SW480 (cell line): ENCODE results near the gene C9orf43.
"Not testable (repeated sequence)": the region's sequence is repeated elsewhere in the genome, so short reads cannot be mapped to it uniquely, and the experiment has no call there.

Experiments
- DNase-seq: peaks from one replicate; pipeline ENCODE4 v3.0.0-alpha.2; 2016; ENCODE audit warnings: low spot score

C9orf43 gene

GRCh38 chr9:113381909-113382411 lies 28.6 kb upstream of the C9orf43 start:
- no peak for DNase-seq

DNA sequence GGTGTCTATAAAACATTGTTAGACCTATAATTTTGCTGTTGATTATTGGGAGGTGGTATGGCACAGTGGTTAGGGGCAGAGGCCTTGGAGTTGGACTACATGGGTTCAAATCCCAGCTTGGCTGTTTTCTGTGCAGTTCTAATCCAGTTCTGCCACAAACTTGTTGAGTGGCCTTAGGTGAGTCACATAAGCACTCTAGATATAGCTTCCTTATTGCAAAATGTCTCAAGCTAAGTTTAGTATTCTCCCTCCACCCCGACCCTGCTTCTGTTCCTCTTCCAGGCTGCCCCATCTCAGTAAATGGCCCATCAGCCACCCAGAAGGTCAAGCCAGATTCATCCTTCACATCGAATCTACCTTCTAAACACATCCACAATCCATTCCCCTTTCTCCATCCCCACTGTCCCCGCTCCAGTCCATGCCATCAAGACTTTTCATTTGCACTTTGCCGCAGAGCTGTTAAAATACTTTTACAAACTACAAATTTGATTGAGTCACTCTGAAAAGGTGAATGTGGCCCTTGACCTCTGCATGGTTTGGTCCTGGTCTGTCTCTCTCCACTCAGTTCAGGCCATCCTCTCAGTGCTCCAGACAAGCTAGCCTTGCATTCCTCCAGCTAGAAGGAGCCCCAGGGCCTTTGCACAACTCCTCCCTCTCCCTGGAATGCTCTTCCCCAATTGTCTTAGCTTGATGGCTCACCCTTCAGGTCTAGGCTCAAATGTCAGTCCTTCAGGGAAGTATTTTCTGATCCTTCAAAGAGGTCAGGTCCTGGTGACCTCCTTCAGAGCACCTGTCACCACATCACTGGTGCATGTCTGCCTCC lies 23.8 kb upstream of the C9orf43 start:
- DNase-seq: no peak

DNA sequence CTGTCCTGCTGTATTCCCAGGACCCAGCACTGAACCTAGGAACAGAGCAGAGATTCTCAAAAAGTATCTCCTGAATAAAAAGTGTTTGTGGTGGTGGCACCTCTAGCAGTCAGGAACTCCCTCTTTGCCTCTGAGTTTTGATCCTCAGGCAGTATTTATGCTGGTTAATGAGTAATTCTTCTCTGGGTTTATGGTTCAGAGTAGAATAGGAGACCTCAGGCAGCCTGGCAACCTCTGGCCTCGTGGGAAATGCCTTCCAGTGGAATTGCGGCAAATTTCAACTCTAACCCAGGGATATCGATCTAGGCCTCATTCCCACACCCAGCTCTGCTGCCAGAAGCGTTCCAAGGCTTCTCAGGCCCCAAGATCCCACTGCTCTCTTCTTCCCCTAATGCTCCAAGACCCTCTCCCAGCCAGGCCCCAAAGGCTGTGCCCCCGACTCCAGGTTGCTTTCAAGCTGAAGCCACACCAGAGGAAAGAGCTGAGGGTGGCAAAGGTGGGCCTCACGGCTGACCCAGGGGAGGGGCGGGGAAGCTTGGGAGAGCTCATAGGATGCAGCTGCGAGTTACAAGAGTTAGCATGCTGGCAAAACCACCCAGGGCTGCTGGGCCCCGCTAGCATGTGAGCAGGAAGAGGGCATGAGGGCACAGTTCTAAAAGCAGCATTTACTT lies 22.9 kb upstream of the C9orf43 start:
- peak; percentile 35 for DNase-seq

DNA sequence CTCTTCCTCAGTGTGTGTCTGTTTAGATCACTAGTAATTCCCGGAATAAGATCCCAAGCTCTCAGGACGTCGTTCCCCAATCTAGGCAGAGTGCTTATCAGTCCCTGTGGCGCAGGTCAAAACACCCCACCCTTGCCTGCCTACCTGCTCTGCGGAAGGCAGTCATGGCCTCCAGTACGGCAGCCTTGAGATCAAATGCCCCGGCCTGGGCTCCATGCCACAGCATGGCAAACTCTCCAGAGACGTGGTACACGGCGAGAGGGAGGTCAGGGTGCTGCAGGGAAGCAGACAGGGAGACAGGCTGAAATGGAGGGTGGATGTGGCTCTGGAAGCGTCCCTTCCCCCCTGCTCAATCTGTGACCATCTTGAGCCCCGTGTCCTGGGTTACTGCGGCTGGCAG lies 21.7 kb upstream of the C9orf43 start:
- DNase-seq: no peak

- DNase-seq: no peak
Observed at GRCh38 chr9:113389451-113389850, 21.1 kb upstream of the C9orf43 start.

DNA sequence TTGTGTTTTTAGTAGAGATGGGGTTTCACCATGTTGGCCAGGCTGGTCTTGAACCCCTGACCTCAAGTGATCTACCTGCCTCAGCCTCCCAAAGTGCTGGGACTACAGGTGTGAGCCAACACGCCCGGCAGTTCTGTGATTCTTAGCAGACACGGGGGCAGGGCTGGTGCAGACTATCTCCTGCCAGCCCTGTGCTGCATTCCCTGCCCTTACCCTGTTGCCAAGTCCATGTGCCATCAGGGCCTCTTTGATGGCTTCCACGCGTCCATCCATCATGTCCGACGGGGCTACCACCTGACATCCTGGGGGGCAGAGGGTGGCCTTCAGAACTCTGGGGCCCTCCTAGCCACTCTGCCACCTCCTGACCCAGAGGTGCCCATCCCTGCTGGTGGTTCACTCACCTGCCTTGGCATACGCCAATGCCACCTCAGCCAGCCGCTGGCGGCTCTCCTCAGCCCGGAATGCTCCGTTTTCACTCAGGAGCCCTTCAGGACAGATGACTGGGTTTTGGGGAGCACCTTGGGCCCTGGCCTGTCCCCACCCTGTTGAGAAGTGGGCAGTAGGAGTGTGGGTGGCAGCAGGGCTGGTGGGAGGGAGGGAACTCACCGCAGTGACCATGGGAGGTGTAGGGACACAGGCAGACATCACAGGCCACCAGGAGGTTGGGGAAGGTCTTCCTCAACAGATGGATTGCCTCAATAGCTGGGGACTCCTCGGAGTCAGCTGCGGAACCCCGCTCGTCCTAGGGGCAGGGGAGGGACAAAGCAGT lies 20.2 kb upstream of the C9orf43 start:
- DNase-seq: no peak

DNA sequence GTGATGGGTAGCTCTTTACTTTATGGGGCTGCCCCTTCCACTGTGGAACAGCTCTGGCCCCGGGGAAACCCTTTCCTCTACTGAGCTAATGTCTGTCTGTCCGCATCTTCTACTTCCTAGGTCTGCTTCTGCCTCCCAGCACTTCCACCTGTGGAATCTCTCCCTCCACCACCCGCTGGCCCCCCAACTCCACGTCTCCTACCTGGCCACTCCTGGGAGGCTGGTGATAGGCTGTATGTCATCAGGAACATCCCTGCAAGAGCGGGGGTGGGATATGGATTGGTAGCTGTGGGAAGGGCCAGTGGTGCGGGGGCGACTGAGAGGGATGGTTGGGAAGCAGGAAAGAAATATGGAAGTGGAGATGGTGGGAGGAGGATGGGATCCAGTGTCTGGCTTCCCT lies 18.6 kb upstream of the C9orf43 start:
- DNase-seq: no peak

GRCh38 chr9:113393281-113393680 lies 17.3 kb upstream of the C9orf43 start:
- no peak for DNase-seq

GRCh38 chr9:113395000-113395861 lies 15.3 kb upstream of the C9orf43 start:
- no peak for DNase-seq

- no peak for DNase-seq
Observed at GRCh38 chr9:113397203-113397631, 13.3 kb upstream of the C9orf43 start.

DNA sequence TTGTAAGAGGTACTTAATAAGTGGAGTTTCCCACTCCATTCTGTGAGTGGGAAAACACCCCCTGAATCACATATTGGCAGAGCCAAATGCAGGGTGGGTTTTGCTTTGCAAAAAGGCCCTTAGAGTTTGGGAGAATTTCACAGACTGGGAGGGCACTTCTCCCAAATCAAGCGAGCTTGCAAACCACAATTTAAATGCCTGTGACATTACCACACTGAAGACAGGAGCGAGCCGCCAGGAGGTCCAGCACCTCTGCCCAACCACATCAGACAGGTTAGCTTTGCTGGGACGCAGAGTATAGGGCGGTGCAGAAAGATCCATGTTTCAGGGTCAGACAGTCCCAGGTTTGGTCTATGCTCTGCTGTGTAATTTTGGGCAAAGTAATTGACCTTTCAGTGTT lies 11.8 kb upstream of the C9orf43 start:
- peak; percentile 77 for DNase-seq

GRCh38 chr9:113399646-113400200 lies 10.8 kb upstream of the C9orf43 start:
- no peak for DNase-seq

DNA sequence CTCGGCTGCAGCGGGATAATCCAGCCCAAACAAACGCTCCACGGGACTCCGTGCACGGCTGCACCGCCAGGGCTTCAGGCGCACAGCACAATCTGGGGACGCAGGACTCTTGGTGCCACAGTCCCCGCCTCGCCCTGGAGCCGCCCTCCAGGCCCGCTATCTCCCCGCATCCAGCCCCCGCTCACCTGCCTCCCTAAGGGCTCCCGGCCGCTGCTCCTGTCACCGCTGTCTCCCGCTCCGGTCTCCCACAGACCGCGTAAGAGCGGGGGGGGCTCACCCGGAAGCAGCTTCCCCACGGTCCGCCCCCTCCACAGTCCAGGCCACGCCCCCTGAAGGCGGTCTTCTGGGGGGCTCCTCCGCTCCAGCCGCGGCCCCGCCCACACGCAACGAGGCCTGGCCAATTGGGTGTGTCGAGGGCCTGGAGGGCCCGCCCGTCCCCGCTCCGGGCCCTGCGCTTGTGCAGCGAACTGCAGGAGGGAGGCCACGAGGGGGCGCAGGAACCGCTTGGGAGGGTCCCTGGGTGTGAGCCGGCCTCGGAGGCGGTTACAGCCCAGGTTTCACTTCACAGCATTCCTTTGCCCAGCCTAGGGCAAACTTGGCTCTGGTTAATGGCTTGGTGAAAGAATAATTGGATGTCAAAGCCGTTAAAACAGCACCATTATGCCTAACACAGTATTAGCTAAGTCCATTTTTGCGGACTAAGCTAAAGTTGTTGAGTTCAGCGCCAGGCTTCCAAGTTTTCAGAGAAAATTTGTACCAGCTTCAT lies 9.3 kb upstream of the C9orf43 start, which contains the start of gene ALAD:
TSS of gene ALAD (minus strand) at position 258 of the 766 bp plus-strand sequence. CDS start 7,725 bp downstream, outside the sequence.
- peak; percentile 96 for DNase-seq

- no peak for DNase-seq
Observed at GRCh38 chr9:113403646-113404045, 6.9 kb upstream of the C9orf43 start.

GRCh38 chr9:113406353-113406752 lies 4.2 kb upstream of the C9orf43 start:
- not testable (repeated sequence) for DNase-seq

DNA sequence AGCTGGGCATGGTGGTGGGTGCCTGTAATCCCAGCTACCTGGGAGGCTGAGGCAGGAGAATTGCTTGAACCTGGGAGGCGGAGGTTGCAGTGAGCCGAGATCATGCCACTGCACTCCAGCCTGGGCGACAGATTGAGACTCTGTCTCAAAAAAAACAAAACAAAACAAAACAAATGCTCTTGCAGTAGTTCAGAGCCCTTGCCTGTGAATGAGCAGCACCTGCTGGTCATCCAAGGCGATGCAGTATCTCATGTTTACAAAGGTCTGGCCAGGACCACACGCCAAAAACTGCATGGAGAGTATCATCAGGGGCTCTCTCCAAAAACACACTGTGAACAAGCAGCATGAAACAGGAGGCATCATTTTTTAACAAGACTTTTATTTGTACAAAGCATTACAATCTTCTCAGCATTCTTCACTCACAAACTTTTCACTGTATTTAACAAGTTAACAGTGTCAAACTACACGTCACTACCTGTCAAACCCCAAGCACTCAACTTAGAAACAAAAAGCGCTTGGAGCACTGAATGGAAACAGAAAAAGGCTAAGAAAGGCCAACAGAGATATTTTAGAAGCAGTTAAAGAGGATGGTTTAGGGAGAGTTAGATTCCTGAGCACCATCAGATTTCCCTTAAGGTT lies 3.6 kb upstream of the C9orf43 start:
- DNase-seq: peak; percentile 71

GRCh38 chr9:113409481-113409880 lies 1.1 kb upstream of the C9orf43 start:
- no peak for DNase-seq

DNA sequence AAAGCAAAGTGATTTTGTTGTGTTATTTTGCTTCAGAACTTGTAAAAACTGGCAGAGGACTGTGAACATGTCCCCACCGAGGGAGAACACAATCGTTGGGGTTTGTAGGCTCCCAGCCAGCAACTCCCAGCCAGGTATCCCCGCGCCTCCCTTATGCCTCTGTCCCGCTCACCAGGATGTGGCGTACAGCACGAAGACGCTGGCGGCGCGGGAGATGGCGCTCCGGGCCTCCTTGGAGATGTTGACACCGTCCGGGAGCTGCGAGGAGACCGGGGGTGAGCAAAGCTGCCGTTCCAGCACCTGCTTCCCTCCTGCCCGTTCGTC lies 702 bp upstream of the C9orf43 start:
- no peak for DNase-seq

DNA sequence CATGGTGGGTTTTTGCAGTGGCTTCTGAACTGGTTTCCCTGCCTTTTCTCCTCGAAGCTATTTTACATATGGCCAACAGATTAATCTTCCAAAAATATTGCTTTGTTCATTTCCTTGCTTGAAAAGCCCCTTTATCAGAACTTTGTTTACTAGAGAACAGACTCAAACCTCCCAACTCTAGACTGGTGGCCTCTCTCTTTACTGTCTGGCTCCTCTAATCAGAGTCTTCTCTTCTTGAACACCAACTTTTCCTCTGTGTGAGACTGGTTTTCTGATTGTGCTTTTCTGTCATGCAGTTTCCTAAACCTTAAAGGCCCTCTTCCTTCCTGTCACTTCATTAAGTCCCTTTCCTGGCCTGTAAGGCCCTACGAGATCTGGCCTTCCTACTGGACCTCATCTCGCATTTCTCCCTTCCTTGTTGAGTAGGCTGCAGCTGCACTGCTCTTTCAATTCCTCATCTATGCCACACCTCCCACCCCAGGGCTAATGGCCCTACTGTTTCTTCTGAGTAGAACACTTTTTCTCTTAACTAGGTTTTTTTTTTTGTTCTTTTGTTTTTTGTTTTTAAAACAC lies 5.7 kb downstream of the C9orf43 start:
- no peak for DNase-seq

- DNase-seq: no peak
Observed at GRCh38 chr9:113417370-113417769, 6.8 kb downstream of the C9orf43 start.
